GM12878 (cell line): Measurements from ENCODE around the gene FERMT1. TPM values are rescaled to one million over a fixed set of nuclear protein-coding genes. Genes with fewer than 3 reads are reported as not detected.

Experiments
- ATAC-seq: fragments of 200-7000 bp; cut with Tn5 transposase; 3 replicates; pipeline ENCODE4 v1.9.1; 2020; ENCODE audit warnings: mild to moderate bottlenecking, moderate library complexity
- BruUV-seq: library from RNA; stranded (reverse); fragments of 400-500 nt; replicated peaks from 2 replicates; lab custom pipeline; 2021; lab: Mats Ljungman, UMichigan
- CTCF ChIA-PET: fragments of 300-600 bp; sonication (Branson Sonifier 250); formaldehyde crosslinking; extraction: SDS; loops from one replicate; lab custom pipeline; 2021; ENCODE audit warnings: inconsistent platforms; lab: Yijun Ruan, JAX
- POLR2A ChIA-PET: fragments of 350-600 bp; formaldehyde crosslinking; extraction: SDS; loops from one replicate; lab custom pipeline; 2021; ENCODE audit warnings: inconsistent platforms; lab: Charles Lee
- RAD21 ChIA-PET: fragments of 300-600 bp; sonication (Branson Sonifier 250); formaldehyde crosslinking; loops from one replicate; lab custom pipeline; 2023; ENCODE audit warnings: antibody characterized with exemption; ENCODE audit not compliant: unreplicated experiment; lab: Charles Lee
- SMC1A ChIA-PET: fragments of 300-600 bp; sonication (Branson Sonifier 250); formaldehyde crosslinking; loops from one replicate; lab custom pipeline; 2023; ENCODE audit not compliant: unreplicated experiment, uncharacterized antibody; lab: Charles Lee
- DNase-seq: peaks from one replicate; pipeline ENCODE4 v3.0.0-alpha.2; 2011; ENCODE audit warnings: low read depth, low spot score
- FAIRE-seq: peaks from 3 replicates; lab custom pipeline; 2011; peaks lifted over from hg19 to GRCh38; lab: Jason Lieb, UNC
- H2AFZ ChIP-seq: 2 replicates; pipeline ENCODE4 v1.6.0; 2011; ENCODE audit warnings: low read depth, low read length, control low read depth; ENCODE audit not compliant: control insufficient read depth
- H3K27ac ChIP-seq: 2 replicates; pipeline ENCODE4 v1.5.1; 2011; ENCODE audit warnings: control low read depth; ENCODE audit not compliant: control insufficient read depth, insufficient read depth
- H3K27me3 ChIP-seq, 2 experiments: replicated peaks in 1 of 2; 2 replicates each; pipeline versions ENCODE4 v1.6.0 to v1.6.1; 2011; ENCODE audit warnings: low read length in 1 of 2; ENCODE audit not compliant: control insufficient read depth in 2 of 2, insufficient read depth in 2 of 2
- H3K36me3 ChIP-seq, 2 experiments: 2 replicates each; pipeline ENCODE4 v1.5.1; 2011; ENCODE audit warnings: low read length in 1 of 2; ENCODE audit not compliant: control insufficient read depth in 2 of 2, insufficient read depth in 2 of 2
- H3K4me1 ChIP-seq: 2 replicates; pipeline ENCODE4 v1.6.1; 2011; ENCODE audit warnings: mild to moderate bottlenecking, low read length, moderate library complexity, mixed read lengths; ENCODE audit not compliant: control insufficient read depth, insufficient read depth
- H3K4me2 ChIP-seq: 2 replicates; pipeline ENCODE4 v1.6.0; 2011; ENCODE audit warnings: control low read depth; ENCODE audit not compliant: control insufficient read depth, insufficient read depth
- H3K4me3 ChIP-seq: fragments of 200-600 bp; sonication (generic); 2 replicates; pipeline ENCODE4 v1.5.1; 2016
- H3K79me2 ChIP-seq: 2 replicates; pipeline ENCODE4 v1.6.0; 2011; ENCODE audit warnings: low read length; ENCODE audit not compliant: control insufficient read depth, insufficient read depth
- H3K9ac ChIP-seq: 2 replicates; pipeline ENCODE4 v1.8.0; 2011; ENCODE audit warnings: low read length, control low read depth, mixed read lengths; ENCODE audit not compliant: control insufficient read depth, insufficient read depth
- H3K9me3 ChIP-seq: replicated peaks from 3 replicates; pipeline ENCODE4 v1.5.1; 2011; ENCODE audit warnings: mild to moderate bottlenecking, low read length; ENCODE audit not compliant: control insufficient read depth, insufficient read depth
- H4K20me1 ChIP-seq: 2 replicates; pipeline ENCODE4 v1.6.0; 2011; ENCODE audit not compliant: control insufficient read depth, insufficient read depth
- CBX3 ChIP-seq: fragments of 200-600 bp; sonication (generic); IDR thresholded peaks from 2 replicates; pipeline ENCODE4 v1.6.1; 2016; ENCODE audit warnings: low read depth, borderline replicate concordance
- ESRRA ChIP-seq: IDR thresholded peaks from 2 replicates; pipeline ENCODE4 v1.6.1; 2012; ENCODE audit warnings: mild to moderate bottlenecking, low read length, improper control_type of control experiment
- FOXM1 ChIP-seq: IDR thresholded peaks from 2 replicates; pipeline ENCODE4 v1.6.1; 2012; ENCODE audit warnings: low read depth, mild to moderate bottlenecking, inconsistent platforms, low read length, moderate library complexity
- HCFC1 ChIP-seq: fragments of 150-350 bp; IDR thresholded peaks from 2 replicates; pipeline ENCODE4 v1.6.1; 2014; ENCODE audit warnings: low read length
- LARP7 ChIP-seq: fragments of 450-650 bp; IDR thresholded peaks from 2 replicates; pipeline ENCODE4 v1.6.1; 2017; ENCODE audit warnings: mild to moderate bottlenecking
- NFXL1 ChIP-seq: fragments of 450-650 bp; IDR thresholded peaks from 2 replicates; pipeline ENCODE4 v1.6.1; 2017; ENCODE audit warnings: antibody characterized with exemption, mild to moderate bottlenecking, borderline replicate concordance
- POLR2A ChIP-seq: IDR thresholded peaks from 2 replicates; pipeline ENCODE4 v1.6.1; 2011; ENCODE audit warnings: low read depth, mild to moderate bottlenecking, low read length
- REST ChIP-seq: IDR thresholded peaks from 2 replicates; pipeline ENCODE4 v1.6.1; 2012; ENCODE audit warnings: mild to moderate bottlenecking, low read depth, low read length
- SMC3 ChIP-seq: IDR thresholded peaks from 2 replicates; pipeline ENCODE4 v1.6.1; 2011; ENCODE audit warnings: low read length, improper control_type of control experiment, borderline replicate concordance
- STAT3 ChIP-seq: IDR thresholded peaks from 2 replicates; pipeline ENCODE4 v1.6.1; 2011; ENCODE audit warnings: low read depth, low read length, improper control_type of control experiment
- TCF12 ChIP-seq: IDR thresholded peaks from 2 replicates; pipeline ENCODE4 v1.6.1; 2011; ENCODE audit warnings: low read depth, mild to moderate bottlenecking, low read length
- ZNF217 ChIP-seq: fragments of 450-650 bp; IDR thresholded peaks from 2 replicates; pipeline ENCODE4 v1.6.1; 2017; ENCODE audit warnings: antibody characterized with exemption, mild to moderate bottlenecking
- WGBS: methylation state at CpG from one replicate; pipeline ENCODE4 v1.1.6; 2016; ENCODE audit warnings: low lambda C conversion rate; ENCODE audit not compliant: insufficient replicate concordance, insufficient coverage; ENCODE audit errors: missing lambda C conversion rate; 5-methylcytosine and 5-hydroxymethylcytosine counted together
- in situ Hi-C: fragments of 300-500 bp; cut with MboI; formaldehyde crosslinking; loops from 9 replicates; pipeline ENCODE4 v1.14.3; 2018; ENCODE audit warnings: mixed read lengths
- intact Hi-C: fragments of 100-400 bp; cut with micrococcal nuclease; formaldehyde crosslinking; loops from one replicate; pipeline ENCODE4 v1.14.2; 2022; ENCODE audit not compliant: unreplicated experiment
- polyA plus RNA-seq, 11 experiments: library from polyadenylated mRNA; depleted of rRNA in 4 of 11; unstranded in 6 of 11; stranded (reverse) in 5 of 11; fragments of >200 nt; fragmentation: Nextera tagmentation in 4 of 11; fragmentation: Illumina TruSeq in 1 of 11; extraction: Ambion mirVana in 4 of 11; extraction: Trizol in 1 of 11; gene quantifications; 1 replicate in 1 of 11; 2 replicates in 10 of 11; pipeline versions ENCODE4 v1.2.1 to v1.2.3, GENCODE V29; 2011 to 2016; ENCODE audit warnings: inconsistent platforms in 2 of 11, missing spikeins in 2 of 11, low read depth in 1 of 11
- total RNA-seq, 4 experiments: library from RNA; depleted of rRNA in 3 of 4; stranded (reverse); fragments of >200 nt in 3 of 4; fragmentation: Illumina TruSeq in 1 of 4; extraction: Trizol in 1 of 4; gene quantifications; 2 replicates each; pipeline versions ENCODE4 v1.2.1 to v1.2.3, GENCODE V29; 2013 to 2021
- TF ChIP-seq, protein P1 (sequence below): fragments of 450-650 bp; IDR thresholded peaks from 2 replicates; pipeline ENCODE4 v1.6.1; 2017; ENCODE audit warnings: low read depth, mild to moderate bottlenecking, moderate library complexity
- TF ChIP-seq, protein P2 (sequence below): IDR thresholded peaks from 2 replicates; pipeline ENCODE4 v1.6.1; 2012; ENCODE audit warnings: improper control_type of control experiment, low read depth, low read length; ENCODE audit not compliant: insufficient replicate concordance

The FERMT1 gene
- total and polyA plus RNA-seq, 10 of the 15 experiments (the other 5 are each of a cell fraction or from before 2014, with no cell fraction given): 0.04 to 3.1 (median 0.45) TPM

DNA sequence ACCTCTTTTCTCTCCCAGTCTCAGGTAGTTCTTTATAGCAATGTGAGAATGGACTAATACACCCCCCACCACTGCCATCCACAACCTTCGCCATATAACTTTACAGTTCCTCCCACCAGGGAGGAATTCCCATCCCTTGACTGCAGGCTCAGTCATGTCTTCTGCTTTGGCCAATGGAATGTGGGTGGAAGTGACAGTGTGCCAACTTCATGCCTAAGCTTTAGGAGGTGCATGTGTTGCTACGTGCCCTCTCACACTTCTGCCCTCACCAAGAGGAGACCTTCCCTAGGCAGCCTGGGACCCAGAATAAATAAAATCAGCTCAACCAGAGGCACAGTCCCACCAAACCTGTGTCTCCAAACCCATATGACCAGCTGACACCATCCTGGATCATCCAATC lies 36.0 kb downstream of the FERMT1 start:
- H2AFZ ChIP-seq: no peak overlapping the region
- TF ChIP-seq TCF12 (no peak), STAT3 (no peak), ZNF217 (no peak), ESRRA (no peak), LARP7 (no peak), REST (no peak), POLR2A (no peak), CBX3 (no peak), FOXM1 (no peak), NFXL1 (no peak), SMC3 (no peak), HCFC1 (no peak)
- TF ChIP-seq, protein P1, sequence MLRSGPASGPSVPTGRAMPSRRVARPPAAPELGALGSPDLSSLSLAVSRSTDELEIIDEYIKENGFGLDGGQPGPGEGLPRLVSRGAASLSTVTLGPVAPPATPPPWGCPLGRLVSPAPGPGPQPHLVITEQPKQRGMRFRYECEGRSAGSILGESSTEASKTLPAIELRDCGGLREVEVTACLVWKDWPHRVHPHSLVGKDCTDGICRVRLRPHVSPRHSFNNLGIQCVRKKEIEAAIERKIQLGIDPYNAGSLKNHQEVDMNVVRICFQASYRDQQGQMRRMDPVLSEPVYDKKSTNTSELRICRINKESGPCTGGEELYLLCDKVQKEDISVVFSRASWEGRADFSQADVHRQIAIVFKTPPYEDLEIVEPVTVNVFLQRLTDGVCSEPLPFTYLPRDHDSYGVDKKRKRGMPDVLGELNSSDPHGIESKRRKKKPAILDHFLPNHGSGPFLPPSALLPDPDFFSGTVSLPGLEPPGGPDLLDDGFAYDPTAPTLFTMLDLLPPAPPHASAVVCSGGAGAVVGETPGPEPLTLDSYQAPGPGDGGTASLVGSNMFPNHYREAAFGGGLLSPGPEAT: no peak
- TF ChIP-seq, protein P2, sequence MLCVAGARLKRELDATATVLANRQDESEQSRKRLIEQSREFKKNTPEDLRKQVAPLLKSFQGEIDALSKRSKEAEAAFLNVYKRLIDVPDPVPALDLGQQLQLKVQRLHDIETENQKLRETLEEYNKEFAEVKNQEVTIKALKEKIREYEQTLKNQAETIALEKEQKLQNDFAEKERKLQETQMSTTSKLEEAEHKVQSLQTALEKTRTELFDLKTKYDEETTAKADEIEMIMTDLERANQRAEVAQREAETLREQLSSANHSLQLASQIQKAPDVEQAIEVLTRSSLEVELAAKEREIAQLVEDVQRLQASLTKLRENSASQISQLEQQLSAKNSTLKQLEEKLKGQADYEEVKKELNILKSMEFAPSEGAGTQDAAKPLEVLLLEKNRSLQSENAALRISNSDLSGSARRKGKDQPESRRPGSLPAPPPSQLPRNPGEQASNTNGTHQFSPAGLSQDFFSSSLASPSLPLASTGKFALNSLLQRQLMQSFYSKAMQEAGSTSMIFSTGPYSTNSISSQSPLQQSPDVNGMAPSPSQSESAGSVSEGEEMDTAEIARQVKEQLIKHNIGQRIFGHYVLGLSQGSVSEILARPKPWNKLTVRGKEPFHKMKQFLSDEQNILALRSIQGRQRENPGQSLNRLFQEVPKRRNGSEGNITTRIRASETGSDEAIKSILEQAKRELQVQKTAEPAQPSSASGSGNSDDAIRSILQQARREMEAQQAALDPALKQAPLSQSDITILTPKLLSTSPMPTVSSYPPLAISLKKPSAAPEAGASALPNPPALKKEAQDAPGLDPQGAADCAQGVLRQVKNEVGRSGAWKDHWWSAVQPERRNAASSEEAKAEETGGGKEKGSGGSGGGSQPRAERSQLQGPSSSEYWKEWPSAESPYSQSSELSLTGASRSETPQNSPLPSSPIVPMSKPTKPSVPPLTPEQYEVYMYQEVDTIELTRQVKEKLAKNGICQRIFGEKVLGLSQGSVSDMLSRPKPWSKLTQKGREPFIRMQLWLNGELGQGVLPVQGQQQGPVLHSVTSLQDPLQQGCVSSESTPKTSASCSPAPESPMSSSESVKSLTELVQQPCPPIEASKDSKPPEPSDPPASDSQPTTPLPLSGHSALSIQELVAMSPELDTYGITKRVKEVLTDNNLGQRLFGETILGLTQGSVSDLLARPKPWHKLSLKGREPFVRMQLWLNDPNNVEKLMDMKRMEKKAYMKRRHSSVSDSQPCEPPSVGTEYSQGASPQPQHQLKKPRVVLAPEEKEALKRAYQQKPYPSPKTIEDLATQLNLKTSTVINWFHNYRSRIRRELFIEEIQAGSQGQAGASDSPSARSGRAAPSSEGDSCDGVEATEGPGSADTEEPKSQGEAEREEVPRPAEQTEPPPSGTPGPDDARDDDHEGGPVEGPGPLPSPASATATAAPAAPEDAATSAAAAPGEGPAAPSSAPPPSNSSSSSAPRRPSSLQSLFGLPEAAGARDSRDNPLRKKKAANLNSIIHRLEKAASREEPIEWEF: no peak

More for the DNA sequence above, 36.0 kb downstream of the FERMT1 start:
- 40% methylated on average over 2 of the region's 2 CpGs for WGBS
- Histone ChIP-seq H3K79me2 (no peaks in the 10 kb centered on the region), H3K27me3 (no peaks in the 10 kb centered on the region; a peak in 2 of 4 replicates), H3K4me1 (no peaks in the 10 kb centered on the region), H3K9ac (no peak overlapping the region), H3K27ac (no peak overlapping the region), H3K36me3 (no peaks in the 10 kb centered on the region; a peak in 1 of 4 replicates), H4K20me1 (no peaks in the 10 kb centered on the region), H3K4me2 (no peak overlapping the region), H3K9me3 (peaks cover 2% of the 10 kb centered on the region; the same call in 1 of the 3 replicates), H3K4me3 (no peak overlapping the region)
- ATAC-seq (no peak), FAIRE-seq (no peak), DNase-seq (no peak)
- intact Hi-C loops (no loop called here), in situ Hi-C loops (no loop called here)
- no TSS peak for BruUV-seq
- ChIA-PET SMC1A (no interaction called here), CTCF (no interaction called here), RAD21 (no interaction called here), POLR2A (no interaction called here)
